NCI-H2029 (cell line): Measurements from ENCODE around the gene TICRR.

Source experiments
- DNase-seq: peaks from one replicate; lab custom pipeline; 2025; lab: John Stamatoyannopoulos, UW

TICRR gene

GRCh38 chr15:89673165-89673512 lies 97.9 kb downstream of the TICRR start:
- DNase-seq: no peak

- DNase-seq: no peak
Measured at GRCh38 chr15:89674526-89674925, 99.3 kb downstream of the TICRR start.

- no peak for DNase-seq
Measured at GRCh38 chr15:89675606-89676005, 100.3 kb downstream of the TICRR start.

GRCh38 chr15:89677381-89677780 lies 102.1 kb downstream of the TICRR start:
- no peak for DNase-seq
